GM10266 (cell line): ENCODE data around the gene GPR25.

ENCODE experiments used
- DNase-seq: peaks from one replicate; pipeline ENCODE4 v3.0.0; 2012; ENCODE audit errors: extremely low spot score
- CTCF ChIP-seq: IDR thresholded peaks from 2 replicates; pipeline ENCODE4 v1.5.1; 2012; ENCODE audit warnings: mild to moderate bottlenecking, low read depth; ENCODE audit not compliant: control insufficient read depth, insufficient read depth; ENCODE audit errors: missing control alignments

The GPR25 gene

GRCh38 chr1:200922406-200922805, 49.6 kb downstream of the GPR25 start:
- DNase-seq, result no peak
- TF ChIP-seq CTCF, result no peak

GRCh38 chr1:200923601-200924000, 50.8 kb downstream of the GPR25 start:
- DNase-seq, result no peak
- no peak for TF ChIP-seq CTCF
